ENCODE data around the gene PTPN1.

PTPN1 gene

GRCh38 chr20:50630578-50631263 lies 120.5 kb downstream of the PTPN1 start:
- TF ChIP-seq GATA2 (IDR thresholded peaks at IDR 0.05; ENCODE audit: low read depth, low read length): no peak
- TF ChIP-seq GATA3 (IDR thresholded peaks at IDR 0.05; ENCODE audit: low read depth, low read length): no peak

GRCh38 chr20:50632236-50632635 lies 122.1 kb downstream of the PTPN1 start:
- TF ChIP-seq GATA3 (IDR thresholded peaks at IDR 0.05; ENCODE audit: low read depth, low read length): no peak
- TF ChIP-seq GATA2 (IDR thresholded peaks at IDR 0.05; ENCODE audit: low read depth, low read length): no peak

- TF ChIP-seq GATA3 (IDR thresholded peaks at IDR 0.05; ENCODE audit: low read depth, low read length): no peak
- TF ChIP-seq GATA2 (IDR thresholded peaks at IDR 0.05; ENCODE audit: low read depth, low read length): no peak
Measured at GRCh38 chr20:50632701-50633100, 122.5 kb downstream of the PTPN1 start.

GRCh38 chr20:50633361-50633760 lies 123.2 kb downstream of the PTPN1 start:
- TF ChIP-seq GATA2 (IDR thresholded peaks at IDR 0.05; ENCODE audit: low read depth, low read length): no peak
- no peak for TF ChIP-seq GATA3 (IDR thresholded peaks at IDR 0.05; ENCODE audit: low read depth, low read length)

GRCh38 chr20:50634191-50634590 lies 124.0 kb downstream of the PTPN1 start:
- no peak for TF ChIP-seq GATA3 (IDR thresholded peaks at IDR 0.05; ENCODE audit: low read depth, low read length)
- no peak for TF ChIP-seq GATA2 (IDR thresholded peaks at IDR 0.05; ENCODE audit: low read depth, low read length)
